Measurements from ENCODE around the gene MEX3D.

DNA sequence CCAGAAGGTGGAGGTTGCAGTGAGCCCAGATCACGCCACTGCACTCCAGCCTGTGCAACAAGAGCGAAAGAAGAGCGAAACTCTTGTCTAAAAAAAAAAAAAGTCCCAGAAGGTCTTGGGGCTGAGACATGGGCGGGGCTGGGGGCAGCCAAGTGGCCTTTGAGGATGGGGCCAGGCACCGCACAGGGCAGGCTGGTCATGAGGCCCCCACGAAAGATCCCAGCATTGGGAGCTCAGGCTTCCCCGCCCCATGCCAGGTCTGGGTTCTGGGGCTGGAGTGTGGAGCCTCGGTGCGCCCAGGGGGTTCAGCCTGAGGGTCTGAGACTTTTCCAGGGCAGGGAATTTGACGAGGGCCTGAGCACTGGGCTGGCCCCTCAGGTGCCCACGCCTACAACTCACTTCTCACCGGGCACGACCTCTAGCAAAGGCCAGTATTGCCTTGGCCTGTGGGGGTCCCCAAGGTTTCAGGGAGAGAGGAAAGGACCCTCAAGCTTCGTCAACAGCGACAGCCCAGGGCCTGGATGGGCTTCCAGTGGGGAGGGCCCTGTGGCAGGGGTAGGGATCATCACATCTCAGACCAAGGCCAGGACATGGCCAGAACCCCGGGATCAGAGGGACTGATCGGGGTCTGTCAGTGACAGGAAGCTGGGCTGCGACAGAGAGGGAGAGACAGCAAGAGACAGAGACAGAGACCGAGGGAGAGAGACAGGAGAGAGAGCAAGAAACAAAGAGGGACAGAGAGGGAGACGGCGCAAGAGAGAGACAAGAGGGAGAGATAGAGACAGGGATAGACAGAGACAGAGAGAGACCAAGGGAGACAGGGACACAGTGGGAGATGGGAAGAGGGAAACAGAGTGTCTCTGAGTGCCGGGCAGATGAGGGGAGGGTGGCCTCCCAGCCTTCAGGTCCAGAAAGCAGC, 7.5 kb upstream of the MEX3D start:
- TF ChIP-seq, protein P1, sequence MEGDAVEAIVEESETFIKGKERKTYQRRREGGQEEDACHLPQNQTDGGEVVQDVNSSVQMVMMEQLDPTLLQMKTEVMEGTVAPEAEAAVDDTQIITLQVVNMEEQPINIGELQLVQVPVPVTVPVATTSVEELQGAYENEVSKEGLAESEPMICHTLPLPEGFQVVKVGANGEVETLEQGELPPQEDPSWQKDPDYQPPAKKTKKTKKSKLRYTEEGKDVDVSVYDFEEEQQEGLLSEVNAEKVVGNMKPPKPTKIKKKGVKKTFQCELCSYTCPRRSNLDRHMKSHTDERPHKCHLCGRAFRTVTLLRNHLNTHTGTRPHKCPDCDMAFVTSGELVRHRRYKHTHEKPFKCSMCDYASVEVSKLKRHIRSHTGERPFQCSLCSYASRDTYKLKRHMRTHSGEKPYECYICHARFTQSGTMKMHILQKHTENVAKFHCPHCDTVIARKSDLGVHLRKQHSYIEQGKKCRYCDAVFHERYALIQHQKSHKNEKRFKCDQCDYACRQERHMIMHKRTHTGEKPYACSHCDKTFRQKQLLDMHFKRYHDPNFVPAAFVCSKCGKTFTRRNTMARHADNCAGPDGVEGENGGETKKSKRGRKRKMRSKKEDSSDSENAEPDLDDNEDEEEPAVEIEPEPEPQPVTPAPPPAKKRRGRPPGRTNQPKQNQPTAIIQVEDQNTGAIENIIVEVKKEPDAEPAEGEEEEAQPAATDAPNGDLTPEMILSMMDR (IDR thresholded peaks at IDR 0.05; ENCODE audit: insufficient read depth, low read depth, low read length): no peak
- no peak for TF ChIP-seq EZH2 (IDR thresholded peaks at IDR 0.05; ENCODE audit: insufficient read depth, low read length)
